Panc1 (cell line): ENCODE measurements around the gene ANO6. TPM values are rescaled to one million over a fixed set of nuclear protein-coding genes. Genes with fewer than 3 reads are reported as not detected.

Source experiments
- ATAC-seq: fragments of 200-7000 bp; cut with Tn5 transposase; 2 replicates; pipeline ENCODE4 v1.9.1; 2020; ENCODE audit warnings: mild to moderate bottlenecking, moderate library complexity
- BruUV-seq: library from RNA; stranded (reverse); fragments of 400-500 nt; replicated peaks from 2 replicates; lab custom pipeline; 2021; lab: Mats Ljungman, UMichigan
- CTCF ChIA-PET: fragments of 300-600 bp; sonication (Branson Sonifier 250); formaldehyde crosslinking; loops from one replicate; lab custom pipeline; 2022; ENCODE audit warnings: antibody characterized with exemption; lab: Charles Lee
- POLR2A ChIA-PET: fragments of 300-600 bp; sonication (Branson Sonifier 250); formaldehyde crosslinking; loops from one replicate; lab custom pipeline; 2022; ENCODE audit warnings: antibody characterized with exemption; lab: Charles Lee
- DNase-seq: peaks from one replicate; pipeline ENCODE4 v3.0.0-alpha.2; 2010; ENCODE audit warnings: low read depth, low spot score
- H3K27ac ChIP-seq: 2 replicates; pipeline ENCODE4 v1.5.1; 2011; ENCODE audit warnings: mild to moderate bottlenecking, low read length, inconsistent platforms
- H3K27me3 ChIP-seq: fragments of 200-500 bp; sonication (Bioruptor generic); 2 replicates; pipeline ENCODE4 v1.6.0; 2014; ENCODE audit warnings: low read length, inconsistent platforms; ENCODE audit not compliant: control insufficient read depth, insufficient read depth
- H3K36me3 ChIP-seq: fragments of 200-500 bp; sonication (Bioruptor generic); 2 replicates; pipeline ENCODE4 v1.5.1; 2014; ENCODE audit warnings: inconsistent platforms, mild to moderate bottlenecking, low read length, moderate library complexity; ENCODE audit not compliant: control insufficient read depth, insufficient read depth
- H3K4me1 ChIP-seq: 2 replicates; pipeline ENCODE4 v1.5.1; 2011; ENCODE audit warnings: inconsistent platforms, mild to moderate bottlenecking, low read length, moderate library complexity; ENCODE audit not compliant: control insufficient read depth, insufficient read depth
- H3K4me3 ChIP-seq, 2 experiments: 2 replicates each; pipeline ENCODE4 v1.5.1; 2011 to 2012; ENCODE audit warnings: low read depth in 2 of 2, low read length in 2 of 2, mild to moderate bottlenecking in 2 of 2, inconsistent platforms in 1 of 2, moderate library complexity in 1 of 2
- H3K9me3 ChIP-seq: fragments of 200-500 bp; sonication (Bioruptor generic); 2 replicates; pipeline ENCODE4 v1.5.1; 2014; ENCODE audit warnings: low read depth, mild to moderate bottlenecking, inconsistent platforms, low read length, moderate library complexity; ENCODE audit not compliant: control insufficient read depth, insufficient read depth
- CTCF ChIP-seq: fragments of 450-650 bp; IDR thresholded peaks from 2 replicates; pipeline ENCODE4 v1.5.1; 2017; ENCODE audit warnings: mild to moderate bottlenecking
- POLR2AphosphoS5 ChIP-seq: IDR thresholded peaks from 2 replicates; pipeline ENCODE4 v1.6.1; 2012; ENCODE audit warnings: mild to moderate bottlenecking, low read depth, low read length, moderate library complexity
- REST ChIP-seq, 2 experiments: IDR thresholded peaks; 2 replicates each; pipeline ENCODE4 v1.6.1; 2011 to 2012; ENCODE audit warnings: low read depth in 2 of 2, control low read depth in 1 of 2, low read length in 1 of 2, mild to moderate bottlenecking in 1 of 2, moderate library complexity in 1 of 2; ENCODE audit not compliant: insufficient read depth in 1 of 2
- SIN3A ChIP-seq: IDR thresholded peaks from 2 replicates; pipeline ENCODE4 v1.6.1; 2012; ENCODE audit warnings: low read depth, mild to moderate bottlenecking, low read length, moderate library complexity, borderline replicate concordance; ENCODE audit not compliant: insufficient read depth
- TCF7L2 ChIP-seq: IDR thresholded peaks from 2 replicates; pipeline ENCODE4 v1.6.1; 2011; ENCODE audit warnings: mild to moderate bottlenecking, low read depth, low read length, inconsistent platforms
- in situ Hi-C: cut with HindIII; loops from 2 replicates; pipeline ENCODE4 v1.10.0; 2016; ENCODE audit warnings: low sequenced_read_pairs, low pct_unique_long_range_greater_than_20kb
- intact Hi-C: fragments of 100-400 bp; cut with micrococcal nuclease; formaldehyde crosslinking; loops from one replicate; pipeline ENCODE4 v1.10.0; 2022; ENCODE audit not compliant: unreplicated experiment
- total RNA-seq: library from RNA; stranded (reverse); gene quantifications from one replicate; pipeline ENCODE4 v1.2.1, GENCODE V29; 2021; ENCODE audit not compliant: unreplicated experiment

Gene ANO6
- total RNA-seq, 1 experiment from 2014 or later: 120 TPM

DNA sequence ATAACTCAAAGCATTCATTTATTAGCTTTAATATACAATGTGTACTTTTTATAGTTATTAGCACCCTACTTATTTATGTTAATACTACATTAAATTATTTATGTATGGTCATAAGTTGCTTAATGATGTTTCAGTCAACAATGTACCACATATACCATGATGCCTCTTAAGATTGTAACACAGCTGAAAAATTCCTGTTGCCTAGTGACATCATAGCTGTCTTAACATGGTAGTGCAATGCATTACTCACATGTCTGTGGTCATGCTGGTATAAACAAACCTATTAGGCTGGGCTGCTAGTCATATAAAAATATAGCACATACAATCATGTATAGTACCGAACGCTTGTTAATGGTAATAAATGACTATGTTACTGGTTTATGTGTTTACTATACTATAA, 120.4 kb downstream of the ANO6 start:
- BruUV-seq: no TSS peak
- peaks cover 13% of the 10 kb centered on the region for H3K36me3 ChIP-seq
- H3K4me3 ChIP-seq: no peak overlapping the region
- intact Hi-C loops: no loop called here
- no peaks in the 10 kb centered on the region; the same call in 1 of the 2 replicates for H3K4me1 ChIP-seq
- no peak for TF ChIP-seq TCF7L2
- TF ChIP-seq REST (IDR thresholded peaks at IDR 0.05; ENCODE audit: insufficient read depth in 1 of 2, low read depth in 2 of 2, low read length in 1 of 2): no peak
- no peak for TF ChIP-seq SIN3A
- no peak for TF ChIP-seq POLR2AphosphoS5
- DNase-seq (peak; percentile 35), ATAC-seq (no peak)
- H3K27me3 ChIP-seq: no peaks in the 10 kb centered on the region
- CTCF ChIA-PET: no interaction called here
- H3K27ac ChIP-seq: no peak overlapping the region
- no peaks in the 10 kb centered on the region for H3K9me3 ChIP-seq
- POLR2A ChIA-PET: no interaction called here
- in situ Hi-C loops: no loop called here

GRCh38 chr12:45336762-45337596, 121.1 kb downstream of the ANO6 start:
- ChIA-PET POLR2A (interaction anchor here (0.6 kb wide), 3 partner anchors 36 to 932 kb away, joined by 3 read pairs; partner anchors contain the start of gene SLC38A1), CTCF (interaction anchor here (0.6 kb wide), 1 partner anchor 19 kb away, joined by 3 read pairs; no protein-coding TSS in a partner anchor)
- Histone ChIP-seq H3K9me3 (no peaks in the 10 kb centered on the region), H3K36me3 (peaks cover 13% of the 10 kb centered on the region), H3K27ac (no peak overlapping the region), H3K4me3 (no peak overlapping the region), H3K4me1 (no peaks in the 10 kb centered on the region; the same call in 1 of the 2 replicates), H3K27me3 (no peaks in the 10 kb centered on the region)
- ATAC-seq: peak; percentile 74
- in situ Hi-C loops: no loop called here
- no peak for TF ChIP-seq POLR2AphosphoS5
- no peak for TF ChIP-seq TCF7L2
- TF ChIP-seq CTCF: no peak
- no peak for TF ChIP-seq REST (IDR thresholded peaks at IDR 0.05; ENCODE audit: insufficient read depth in 1 of 2, low read depth in 2 of 2, low read length in 1 of 2)
- TF ChIP-seq SIN3A: no peak
- intact Hi-C loops: no loop called here
- no peak for DNase-seq
- BruUV-seq: no TSS peak
